Skin epidermis (tissue), 12 donors: ENCODE results near the gene NACA2.
"Not testable (repeated sequence)": the region's sequence is repeated elsewhere in the genome, so short reads cannot be mapped to it uniquely, and the experiment has no call there.

ENCODE experiments used
- H3K27ac ChIP-seq, 21 experiments: fragments of 200-600 bp; sonication (generic) in 11 of 21; one replicate each; pipeline ENCODE4 v1.5.0; 2020; ENCODE audit warnings: mild to moderate bottlenecking in 3 of 21, inconsistent platforms in 2 of 21, moderate library complexity in 2 of 21
- H3K4me3 ChIP-seq, 7 experiments: fragments of 200-600 bp; sonication (generic) in 2 of 7; one replicate each; pipeline ENCODE4 v1.5.0; 2020; ENCODE audit warnings: inconsistent platforms in 2 of 7, mild to moderate bottlenecking in 2 of 7, moderate library complexity in 1 of 7

Gene NACA2

GRCh38 chr17:61601297-61601696 lies 10.3 kb upstream of the NACA2 start:
- H3K4me3 ChIP-seq: no peak overlapping the region
- no peak overlapping the region for H3K27ac ChIP-seq

- H3K4me3 ChIP-seq: no peak overlapping the region
- H3K27ac ChIP-seq: no peak overlapping the region
Measured at GRCh38 chr17:61600621-61601020, 9.6 kb upstream of the NACA2 start.

DNA sequence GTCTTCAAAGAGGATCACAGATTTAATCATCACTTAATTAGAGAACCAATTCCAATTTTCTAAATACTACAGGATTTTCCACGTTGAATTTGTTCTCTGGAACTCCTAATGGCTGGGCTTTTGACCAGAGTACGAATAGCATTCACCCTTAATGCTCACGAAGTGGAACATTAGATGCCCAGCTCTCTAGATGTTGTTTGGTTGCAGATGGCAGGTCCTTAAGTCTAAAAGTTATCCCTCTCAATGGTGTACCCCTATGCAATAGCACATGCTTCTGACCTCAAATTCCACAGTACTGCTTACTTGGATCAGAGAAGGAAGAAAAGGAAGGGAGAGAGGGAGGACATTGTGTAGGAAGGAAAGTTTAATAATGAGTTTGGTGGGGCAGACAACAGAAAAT lies 8.6 kb upstream of the NACA2 start:
- Histone ChIP-seq H3K27ac (no peak overlapping the region), H3K4me3 (no peak overlapping the region)

- Histone ChIP-seq H3K4me3 (no peak overlapping the region), H3K27ac (no peak overlapping the region)
Measured at GRCh38 chr17:61598014-61598413, 7.0 kb upstream of the NACA2 start.

GRCh38 chr17:61597607-61598006 lies 6.6 kb upstream of the NACA2 start:
- no peak overlapping the region for H3K4me3 ChIP-seq

GRCh38 chr17:61595418-61596186 lies 4.6 kb upstream of the NACA2 start:
- Histone ChIP-seq H3K4me3 (no peak overlapping the region), H3K27ac (no peak overlapping the region)

More at GRCh38 chr17:61597607-61598006, 6.6 kb upstream of the NACA2 start:
- H3K27ac ChIP-seq: no peak overlapping the region

GRCh38 chr17:61594294-61594825 lies 3.3 kb upstream of the NACA2 start:
- H3K27ac ChIP-seq: no peak overlapping the region
- H3K4me3 ChIP-seq: no peak overlapping the region

DNA sequence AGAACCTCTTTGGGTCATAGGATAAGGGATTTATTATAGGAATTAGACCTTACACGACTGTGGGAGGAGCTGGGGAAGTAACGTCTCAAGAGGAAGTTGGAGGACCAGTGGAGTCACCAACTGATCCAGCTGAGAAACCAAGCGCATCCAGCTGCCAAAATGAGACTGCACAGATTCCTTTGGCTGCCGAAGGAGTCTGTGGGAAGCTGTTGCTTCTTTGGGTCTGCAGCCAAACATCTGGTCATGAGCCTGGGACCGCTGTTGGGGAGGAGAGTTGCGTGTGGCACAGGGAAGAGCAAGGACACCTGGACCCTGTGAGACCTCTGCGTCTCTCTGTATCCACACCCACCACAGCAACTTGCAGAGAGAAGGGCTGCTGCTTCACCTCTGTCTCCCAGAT lies 2.4 kb upstream of the NACA2 start:
- H3K4me3 ChIP-seq: no peak overlapping the region
- no peak overlapping the region for H3K27ac ChIP-seq

- H3K27ac ChIP-seq: no peak overlapping the region
- H3K4me3 ChIP-seq: no peak overlapping the region
Measured at GRCh38 chr17:61591930-61592329, 911 bp upstream of the NACA2 start.

- H3K4me3 ChIP-seq: no peak overlapping the region
- no peak overlapping the region for H3K27ac ChIP-seq
Measured at GRCh38 chr17:61589990-61590389, 1.0 kb downstream of the NACA2 start.

DNA sequence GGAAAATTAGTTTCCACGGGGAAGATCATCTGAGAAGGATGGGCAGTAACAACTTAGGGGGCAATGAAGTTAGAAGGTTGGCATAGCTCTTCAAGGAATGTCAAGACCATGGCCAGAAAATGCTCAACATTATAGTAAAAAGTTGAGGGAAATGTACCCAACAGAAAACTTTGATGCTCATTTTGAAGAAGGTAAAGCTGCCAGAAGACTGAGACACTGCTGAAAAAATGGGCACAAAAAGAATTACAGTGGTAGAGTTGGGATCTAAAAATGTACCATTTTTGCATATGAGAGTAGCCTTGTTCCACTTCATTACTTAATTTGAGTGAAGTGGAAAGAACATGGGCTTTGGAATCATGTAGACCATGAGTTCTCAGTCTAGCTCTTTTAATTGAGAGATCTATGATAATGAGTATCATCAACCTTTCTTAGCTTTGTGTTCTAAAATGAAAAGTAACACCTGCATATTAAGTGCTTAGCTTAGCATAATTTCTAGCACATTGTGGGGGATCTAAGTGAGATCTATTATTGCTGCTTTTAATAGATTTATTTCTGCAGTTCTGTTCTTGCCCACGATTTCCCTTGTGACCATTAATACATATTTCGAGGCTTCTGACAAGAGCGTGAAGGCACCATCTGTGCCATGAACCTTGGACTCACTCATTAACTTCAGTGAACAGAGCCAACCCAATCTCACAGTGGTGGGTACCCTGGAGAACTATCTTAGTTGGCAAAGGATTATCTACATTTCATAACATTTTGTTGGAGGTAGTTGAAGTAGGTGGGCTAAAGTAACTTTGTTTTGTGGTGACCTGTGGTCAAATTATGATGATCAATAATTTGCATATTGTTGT lies 3.0 kb downstream of the NACA2 start:
- Histone ChIP-seq H3K4me3 (no peak overlapping the region), H3K27ac (no peak overlapping the region)

DNA sequence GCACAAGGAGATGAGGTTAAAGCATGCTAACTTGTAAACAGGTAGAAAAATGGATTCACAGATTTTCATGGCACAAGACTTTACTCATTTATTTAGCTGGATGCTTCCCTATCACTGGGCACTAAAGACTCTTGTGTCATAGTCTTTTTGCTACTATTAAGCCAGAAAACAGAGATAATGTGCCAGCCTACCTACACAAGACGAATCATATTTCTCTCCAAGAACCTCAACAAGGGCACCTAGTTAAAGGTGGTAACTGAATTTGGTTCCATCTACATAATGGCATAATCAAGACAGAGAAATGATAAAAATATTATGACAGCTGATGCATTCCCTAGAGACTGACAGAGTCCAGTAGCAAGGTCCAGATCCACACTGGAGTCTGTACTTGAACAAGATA lies 3.8 kb downstream of the NACA2 start:
- no peak overlapping the region for H3K4me3 ChIP-seq
- no peak overlapping the region for H3K27ac ChIP-seq

- not testable (repeated sequence) for H3K4me3 ChIP-seq, H3K27ac ChIP-seq
Measured at GRCh38 chr17:61586622-61587021, 4.4 kb downstream of the NACA2 start.

- Histone ChIP-seq H3K4me3 (no peak overlapping the region), H3K27ac (no peak overlapping the region)
Measured at GRCh38 chr17:61586031-61586566, 4.9 kb downstream of the NACA2 start.

- Histone ChIP-seq H3K4me3 (no peak overlapping the region), H3K27ac (no peak overlapping the region)
Measured at GRCh38 chr17:61584866-61585265, 6.2 kb downstream of the NACA2 start.

DNA sequence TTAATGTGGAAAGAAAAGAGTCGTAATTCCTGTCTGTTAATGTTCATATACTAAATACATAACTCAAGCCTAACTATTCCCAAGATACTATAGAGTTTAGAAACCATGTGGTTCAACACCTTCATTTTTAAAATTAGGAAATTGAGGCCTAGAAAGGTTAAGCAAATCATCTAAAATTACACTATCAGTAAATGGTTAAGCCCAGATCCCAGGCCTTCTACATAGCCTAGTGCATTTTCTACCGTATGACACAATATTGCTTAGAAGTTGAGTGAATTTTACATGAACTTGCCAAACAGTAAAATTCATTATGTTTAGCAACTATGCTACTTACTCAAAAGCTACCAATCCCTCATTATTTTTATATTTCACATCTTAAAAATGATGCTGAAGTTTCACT lies 6.8 kb downstream of the NACA2 start:
- H3K4me3 ChIP-seq: no peak overlapping the region

GRCh38 chr17:61583660-61584264 lies 7.3 kb downstream of the NACA2 start:
- no peak overlapping the region for H3K27ac ChIP-seq
- H3K4me3 ChIP-seq: no peak overlapping the region

More for the DNA sequence above, 6.8 kb downstream of the NACA2 start:
- H3K27ac ChIP-seq: no peak overlapping the region

GRCh38 chr17:61583242-61583641 lies 7.8 kb downstream of the NACA2 start:
- Histone ChIP-seq H3K27ac (no peak overlapping the region), H3K4me3 (no peak overlapping the region)

- H3K4me3 ChIP-seq: no peak overlapping the region
- no peak overlapping the region for H3K27ac ChIP-seq
Measured at GRCh38 chr17:61582593-61582992, 8.4 kb downstream of the NACA2 start.
